Neural cell (in vitro differentiated cells): ENCODE measurements around the gene KBTBD8. TPM values are rescaled to one million over a fixed set of nuclear protein-coding genes. Genes with fewer than 3 reads are reported as not detected.

Experiments used
- H2AFZ ChIP-seq: fragments of 200-600, 300-800 bp; sonication (generic), shearing (Covaris generic); 2 replicates; pipeline ENCODE4 v1.6.0; 2014; ENCODE audit warnings: low read depth, mild to moderate bottlenecking, antibody characterized with exemption, low read length, moderate library complexity
- H3F3A ChIP-seq: fragments of 200-600 bp; shearing (Covaris generic); 2 replicates; pipeline ENCODE4 v1.6.1; 2016; ENCODE audit warnings: mild to moderate bottlenecking, moderate library complexity, mixed read lengths, antibody characterized with exemption, low read length; ENCODE audit not compliant: insufficient read depth, poor library complexity, severe bottlenecking
- H3K27ac ChIP-seq: fragments of 200-600, 300-800 bp; sonication (generic), shearing (Covaris generic); 2 replicates; pipeline ENCODE4 v1.5.1; 2014; ENCODE audit warnings: mild to moderate bottlenecking, low read length, moderate library complexity
- H3K27me3 ChIP-seq: fragments of 300-800, 200-600 bp; sonication (generic), shearing (Covaris generic); 2 replicates; pipeline ENCODE4 v1.6.0; 2014; ENCODE audit warnings: mild to moderate bottlenecking, low read depth, low read length, moderate library complexity; ENCODE audit not compliant: insufficient read depth
- H3K36me3 ChIP-seq: fragments of 300-800, 200-600 bp; sonication (generic), shearing (Covaris generic); 2 replicates; pipeline ENCODE4 v1.5.1; 2014; ENCODE audit warnings: mild to moderate bottlenecking, antibody characterized with exemption, low read length, moderate library complexity; ENCODE audit not compliant: insufficient read depth
- H3K4me2 ChIP-seq: fragments of 300-800, 200-600 bp; sonication (generic), shearing (Covaris generic); 2 replicates; pipeline ENCODE4 v1.6.0; 2014; ENCODE audit warnings: mild to moderate bottlenecking, low read length
- H3K4me3 ChIP-seq: fragments of 300-800, 200-600 bp; sonication (generic), shearing (Covaris generic); 2 replicates; pipeline ENCODE4 v1.5.1; 2014; ENCODE audit warnings: mild to moderate bottlenecking, low read length, moderate library complexity
- H3K79me2 ChIP-seq: fragments of 200-600 bp; shearing (Covaris generic); replicated peaks from 2 replicates; pipeline ENCODE4 v1.6.0; 2014; ENCODE audit warnings: mild to moderate bottlenecking, low read length, moderate library complexity; ENCODE audit not compliant: insufficient read depth
- H3K9ac ChIP-seq: fragments of 300-800, 200-600 bp; sonication (generic), shearing (Covaris generic); 2 replicates; pipeline ENCODE4 v1.6.1; 2016; ENCODE audit warnings: mild to moderate bottlenecking, low read length, mixed read lengths
- H3K9me2 ChIP-seq: fragments of 200-600 bp; shearing (Covaris generic); 2 replicates; pipeline ENCODE4 v1.6.1; 2016; ENCODE audit warnings: mild to moderate bottlenecking, low read length, mixed read lengths; ENCODE audit not compliant: insufficient read depth
- H3K9me3 ChIP-seq: fragments of 200-600, 300-800 bp; sonication (generic), shearing (Covaris generic); 2 replicates; pipeline ENCODE4 v1.6.1; 2016; ENCODE audit warnings: mild to moderate bottlenecking, mixed run types, low read length, moderate library complexity, mixed read lengths
- H4K20me1 ChIP-seq: fragments of 200-600 bp; shearing (Covaris generic); 2 replicates; pipeline ENCODE4 v1.6.1; 2016; ENCODE audit warnings: mild to moderate bottlenecking, mixed run types; ENCODE audit not compliant: insufficient read depth
- EP300 ChIP-seq: fragments of 450-650 bp; conservative IDR thresholded peaks from 2 replicates; pipeline ENCODE4 v1.6.1; 2014; ENCODE audit warnings: antibody characterized with exemption, mild to moderate bottlenecking, moderate library complexity; ENCODE audit not compliant: poor library complexity, severe bottlenecking
- EZH2 ChIP-seq: fragments of 200-600, 300-800 bp; shearing (Covaris generic), sonication (generic); IDR thresholded peaks from 2 replicates; pipeline ENCODE4 v1.6.1; 2014; ENCODE audit warnings: antibody characterized with exemption, low read length, borderline replicate concordance, mild to moderate bottlenecking; ENCODE audit not compliant: insufficient read depth, poor library complexity, severe bottlenecking
- MXI1 ChIP-seq: fragments of 450-650 bp; conservative IDR thresholded peaks from 2 replicates; pipeline ENCODE4 v1.6.1; 2014; ENCODE audit warnings: antibody characterized with exemption, mild to moderate bottlenecking; ENCODE audit not compliant: poor library complexity, severe bottlenecking
- POLR2AphosphoS5 ChIP-seq: IDR thresholded peaks from 2 replicates; pipeline ENCODE4 v1.6.1; 2012
- RAD21 ChIP-seq: fragments of 450-650 bp; conservative IDR thresholded peaks from 2 replicates; pipeline ENCODE4 v1.6.1; 2014; ENCODE audit warnings: antibody characterized with exemption, mild to moderate bottlenecking, moderate library complexity
- SMC3 ChIP-seq: fragments of 450-650 bp; conservative IDR thresholded peaks from 2 replicates; pipeline ENCODE4 v1.6.1; 2014; ENCODE audit warnings: antibody characterized with exemption, mild to moderate bottlenecking, moderate library complexity; ENCODE audit not compliant: poor library complexity
- TAF1 ChIP-seq: IDR thresholded peaks from 2 replicates; pipeline ENCODE4 v1.6.1; 2012; ENCODE audit warnings: low read depth
- polyA plus RNA-seq: library from polyadenylated mRNA; depleted of rRNA; stranded (reverse); fragments of >200 nt; gene quantifications from 2 replicates; pipeline ENCODE4 v1.2.3, GENCODE V29; 2014
- TF ChIP-seq, protein P1 (sequence below): fragments of 450-650 bp; IDR thresholded peaks from 2 replicates; pipeline ENCODE4 v1.5.1; 2014; ENCODE audit warnings: antibody characterized with exemption, mild to moderate bottlenecking, moderate library complexity; ENCODE audit not compliant: poor library complexity, severe bottlenecking
- TF ChIP-seq, protein P2 (sequence below): IDR thresholded peaks from 2 replicates; pipeline ENCODE4 v1.6.1; 2012; ENCODE audit warnings: borderline replicate concordance

KBTBD8 gene
- polyA plus RNA-seq, 1 donor from 2014 or later, result 4.7 TPM

DNA sequence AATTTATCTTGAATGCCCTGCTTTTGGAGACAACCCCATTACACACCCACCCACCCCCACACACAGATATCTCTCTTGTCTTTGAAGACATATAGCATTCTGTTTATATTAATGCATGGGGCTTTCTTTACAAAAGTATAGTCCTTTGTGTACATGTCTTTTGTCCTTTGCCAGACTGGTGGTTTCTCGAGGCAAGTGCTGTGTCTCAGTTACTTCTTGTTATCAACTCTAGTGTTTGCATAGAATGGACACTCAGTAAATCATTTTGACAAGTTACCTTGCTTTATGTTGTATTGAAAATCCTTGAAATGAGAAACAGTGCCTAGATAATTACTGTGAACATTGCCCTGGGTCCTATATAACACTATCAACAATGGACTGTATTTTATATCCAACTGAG lies 33.9 kb downstream of the KBTBD8 start:
- Histone ChIP-seq H3K4me2 (no peak overlapping the region), H3K9me3 (no peaks in the 10 kb centered on the region), H3K79me2 (no peaks in the 10 kb centered on the region), H4K20me1 (no peaks in the 10 kb centered on the region), H2AFZ (no peak overlapping the region), H3K9me2 (no peaks in the 10 kb centered on the region), H3K27ac (no peak overlapping the region), H3K4me3 (no peak overlapping the region), H3F3A (no peaks in the 10 kb centered on the region), H3K27me3 (no peaks in the 10 kb centered on the region), H3K36me3 (no peaks in the 10 kb centered on the region), H3K9ac (no peak overlapping the region)
- TF ChIP-seq EP300 (no peak), POLR2AphosphoS5 (no peak), TAF1 (no peak), RAD21 (no peak), MXI1 (no peak), SMC3 (no peak), EZH2 (no peak)
- TF ChIP-seq, protein P1, sequence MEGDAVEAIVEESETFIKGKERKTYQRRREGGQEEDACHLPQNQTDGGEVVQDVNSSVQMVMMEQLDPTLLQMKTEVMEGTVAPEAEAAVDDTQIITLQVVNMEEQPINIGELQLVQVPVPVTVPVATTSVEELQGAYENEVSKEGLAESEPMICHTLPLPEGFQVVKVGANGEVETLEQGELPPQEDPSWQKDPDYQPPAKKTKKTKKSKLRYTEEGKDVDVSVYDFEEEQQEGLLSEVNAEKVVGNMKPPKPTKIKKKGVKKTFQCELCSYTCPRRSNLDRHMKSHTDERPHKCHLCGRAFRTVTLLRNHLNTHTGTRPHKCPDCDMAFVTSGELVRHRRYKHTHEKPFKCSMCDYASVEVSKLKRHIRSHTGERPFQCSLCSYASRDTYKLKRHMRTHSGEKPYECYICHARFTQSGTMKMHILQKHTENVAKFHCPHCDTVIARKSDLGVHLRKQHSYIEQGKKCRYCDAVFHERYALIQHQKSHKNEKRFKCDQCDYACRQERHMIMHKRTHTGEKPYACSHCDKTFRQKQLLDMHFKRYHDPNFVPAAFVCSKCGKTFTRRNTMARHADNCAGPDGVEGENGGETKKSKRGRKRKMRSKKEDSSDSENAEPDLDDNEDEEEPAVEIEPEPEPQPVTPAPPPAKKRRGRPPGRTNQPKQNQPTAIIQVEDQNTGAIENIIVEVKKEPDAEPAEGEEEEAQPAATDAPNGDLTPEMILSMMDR, result no peak
- TF ChIP-seq, protein P2, sequence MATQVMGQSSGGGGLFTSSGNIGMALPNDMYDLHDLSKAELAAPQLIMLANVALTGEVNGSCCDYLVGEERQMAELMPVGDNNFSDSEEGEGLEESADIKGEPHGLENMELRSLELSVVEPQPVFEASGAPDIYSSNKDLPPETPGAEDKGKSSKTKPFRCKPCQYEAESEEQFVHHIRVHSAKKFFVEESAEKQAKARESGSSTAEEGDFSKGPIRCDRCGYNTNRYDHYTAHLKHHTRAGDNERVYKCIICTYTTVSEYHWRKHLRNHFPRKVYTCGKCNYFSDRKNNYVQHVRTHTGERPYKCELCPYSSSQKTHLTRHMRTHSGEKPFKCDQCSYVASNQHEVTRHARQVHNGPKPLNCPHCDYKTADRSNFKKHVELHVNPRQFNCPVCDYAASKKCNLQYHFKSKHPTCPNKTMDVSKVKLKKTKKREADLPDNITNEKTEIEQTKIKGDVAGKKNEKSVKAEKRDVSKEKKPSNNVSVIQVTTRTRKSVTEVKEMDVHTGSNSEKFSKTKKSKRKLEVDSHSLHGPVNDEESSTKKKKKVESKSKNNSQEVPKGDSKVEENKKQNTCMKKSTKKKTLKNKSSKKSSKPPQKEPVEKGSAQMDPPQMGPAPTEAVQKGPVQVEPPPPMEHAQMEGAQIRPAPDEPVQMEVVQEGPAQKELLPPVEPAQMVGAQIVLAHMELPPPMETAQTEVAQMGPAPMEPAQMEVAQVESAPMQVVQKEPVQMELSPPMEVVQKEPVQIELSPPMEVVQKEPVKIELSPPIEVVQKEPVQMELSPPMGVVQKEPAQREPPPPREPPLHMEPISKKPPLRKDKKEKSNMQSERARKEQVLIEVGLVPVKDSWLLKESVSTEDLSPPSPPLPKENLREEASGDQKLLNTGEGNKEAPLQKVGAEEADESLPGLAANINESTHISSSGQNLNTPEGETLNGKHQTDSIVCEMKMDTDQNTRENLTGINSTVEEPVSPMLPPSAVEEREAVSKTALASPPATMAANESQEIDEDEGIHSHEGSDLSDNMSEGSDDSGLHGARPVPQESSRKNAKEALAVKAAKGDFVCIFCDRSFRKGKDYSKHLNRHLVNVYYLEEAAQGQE, result no peak

DNA sequence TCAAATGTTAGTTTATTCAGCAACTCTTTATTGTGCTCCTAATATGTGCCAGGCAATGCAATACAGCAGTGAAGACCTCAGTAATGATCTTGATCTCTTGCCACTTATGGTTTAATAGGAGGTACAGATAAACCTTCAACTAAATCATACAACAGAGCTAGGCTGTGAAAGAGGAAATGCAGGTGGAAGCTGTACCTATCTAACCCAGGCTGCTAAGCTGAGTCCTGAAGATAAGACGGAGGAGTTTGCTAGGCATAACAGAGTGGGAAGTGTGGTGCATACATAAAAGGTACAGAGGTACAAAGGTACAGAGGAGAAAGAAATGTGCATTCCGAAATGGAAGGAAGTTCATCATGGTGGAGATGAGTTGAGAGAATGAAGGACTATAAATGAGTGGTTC lies 35.0 kb downstream of the KBTBD8 start:
- Histone ChIP-seq H3K36me3 (no peaks in the 10 kb centered on the region), H3K79me2 (no peaks in the 10 kb centered on the region), H3K27me3 (no peaks in the 10 kb centered on the region), H3K27ac (no peak overlapping the region), H2AFZ (no peak overlapping the region), H3F3A (no peaks in the 10 kb centered on the region), H3K4me3 (no peak overlapping the region), H3K9me2 (no peaks in the 10 kb centered on the region), H3K9me3 (no peaks in the 10 kb centered on the region), H4K20me1 (no peaks in the 10 kb centered on the region), H3K9ac (no peak overlapping the region), H3K4me2 (no peak overlapping the region)
- TF ChIP-seq EZH2, result no peak
- no peak for TF ChIP-seq EP300
- TF ChIP-seq POLR2AphosphoS5, result no peak
- TF ChIP-seq MXI1, result no peak
- no peak for TF ChIP-seq RAD21
- no peak for TF ChIP-seq TAF1
- TF ChIP-seq, protein P1, result no peak
- TF ChIP-seq SMC3, result no peak
- TF ChIP-seq, protein P2, result no peak
